PC-9 (cell line): ENCODE data around the gene ZNFX1.

Experiments used
- EZH2 ChIP-seq: fragments of 200-600 bp; sonication (generic); IDR thresholded peaks from 2 replicates; pipeline ENCODE4 v1.8.0; 2017; ENCODE audit warnings: antibody characterized with exemption, low read depth
- TF ChIP-seq, protein P1 (sequence below): fragments of 200-600 bp; sonication (generic); conservative IDR thresholded peaks from 2 replicates; pipeline ENCODE4 v1.6.1; 2017; ENCODE audit warnings: mixed run types, antibody characterized with exemption, mild to moderate bottlenecking, moderate library complexity

DNA sequence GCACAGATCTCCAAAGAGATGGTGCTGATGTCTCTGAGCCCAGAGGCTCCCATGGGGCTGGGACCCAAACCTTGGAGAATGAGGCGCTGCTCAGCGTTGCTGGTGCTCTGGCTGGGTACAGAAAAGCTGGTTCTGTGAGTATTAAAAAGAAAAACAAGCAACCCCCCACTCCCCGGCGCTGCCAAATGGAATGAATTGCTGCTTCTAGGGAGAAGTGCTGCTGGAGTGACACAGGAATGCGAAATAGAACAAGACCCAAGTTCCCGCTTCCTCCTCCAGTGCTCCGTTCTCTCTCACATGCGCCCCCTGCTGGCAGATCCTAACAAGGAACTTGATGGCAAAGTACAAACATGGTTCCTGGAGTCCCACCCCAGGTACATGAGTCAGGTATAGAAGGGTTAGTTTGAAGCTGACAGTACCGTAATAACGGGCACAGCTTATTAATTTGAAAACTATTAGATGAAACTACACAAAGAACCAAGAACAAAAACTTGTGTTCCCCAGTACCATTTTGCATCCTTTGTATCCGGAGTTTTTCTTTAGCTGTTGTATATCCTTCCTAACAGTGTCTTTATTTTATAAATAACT, 60.8 kb downstream of the ZNFX1 start:
- TF ChIP-seq, protein P1, sequence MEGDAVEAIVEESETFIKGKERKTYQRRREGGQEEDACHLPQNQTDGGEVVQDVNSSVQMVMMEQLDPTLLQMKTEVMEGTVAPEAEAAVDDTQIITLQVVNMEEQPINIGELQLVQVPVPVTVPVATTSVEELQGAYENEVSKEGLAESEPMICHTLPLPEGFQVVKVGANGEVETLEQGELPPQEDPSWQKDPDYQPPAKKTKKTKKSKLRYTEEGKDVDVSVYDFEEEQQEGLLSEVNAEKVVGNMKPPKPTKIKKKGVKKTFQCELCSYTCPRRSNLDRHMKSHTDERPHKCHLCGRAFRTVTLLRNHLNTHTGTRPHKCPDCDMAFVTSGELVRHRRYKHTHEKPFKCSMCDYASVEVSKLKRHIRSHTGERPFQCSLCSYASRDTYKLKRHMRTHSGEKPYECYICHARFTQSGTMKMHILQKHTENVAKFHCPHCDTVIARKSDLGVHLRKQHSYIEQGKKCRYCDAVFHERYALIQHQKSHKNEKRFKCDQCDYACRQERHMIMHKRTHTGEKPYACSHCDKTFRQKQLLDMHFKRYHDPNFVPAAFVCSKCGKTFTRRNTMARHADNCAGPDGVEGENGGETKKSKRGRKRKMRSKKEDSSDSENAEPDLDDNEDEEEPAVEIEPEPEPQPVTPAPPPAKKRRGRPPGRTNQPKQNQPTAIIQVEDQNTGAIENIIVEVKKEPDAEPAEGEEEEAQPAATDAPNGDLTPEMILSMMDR: peak; percentile 98
- TF ChIP-seq EZH2: no peak
